K562 (cell line): Measurements from ENCODE around the gene ZNF513. TPM values are rescaled to one million over a fixed set of nuclear protein-coding genes. Genes with fewer than 3 reads are reported as not detected.

Source experiments
- CBX3 ChIP-seq, 2 experiments: IDR thresholded peaks; 1 replicate in 1 of 2; 2 replicates in 1 of 2; pipeline ENCODE4 v1.6.1; 2012; ENCODE audit warnings: inconsistent platforms in 2 of 2, low read length in 2 of 2, borderline replicate concordance in 1 of 2, control low read depth in 1 of 2
- FOXP1 ChIP-seq: sonication (generic); formaldehyde crosslinking; IDR thresholded peaks from 2 replicates; pipeline ENCODE4 v1.8.0; 2022; ENCODE audit warnings: mild to moderate bottlenecking, missing genetic modification reagents
- MYC ChIP-seq, 2 experiments: fragments of 250-450 bp in 1 of 2; sonication (Bioruptor Pico) in 1 of 2; IDR thresholded peaks; 2 replicates each; pipeline versions ENCODE4 v1.5.1 to v1.6.1; 2012 to 2021; ENCODE audit warnings: low read depth in 2 of 2, borderline replicate concordance in 1 of 2, improper control_type of control experiment in 1 of 2, low read length in 1 of 2, mild to moderate bottlenecking in 1 of 2, moderate library complexity in 1 of 2
- TAF7 ChIP-seq: fragments of 450-650 bp; IDR thresholded peaks from 2 replicates; pipeline ENCODE4 v1.6.1; 2016; ENCODE audit warnings: missing genetic modification characterization, missing compliant biosample characterization
- TCF3 ChIP-seq: sonication (generic); formaldehyde crosslinking; IDR thresholded peaks from 2 replicates; pipeline ENCODE4 v1.4.0; 2020; ENCODE audit warnings: mild to moderate bottlenecking, missing genetic modification reagents
- ZFP36 ChIP-seq: fragments of 150-350 bp; IDR thresholded peaks from 2 replicates; pipeline ENCODE4 v1.6.1; 2018; ENCODE audit warnings: low read length, low read depth; ENCODE audit not compliant: partially characterized antibody
- ZKSCAN3 ChIP-seq: fragments of 250-450 bp; sonication (Bioruptor Pico); IDR thresholded peaks from 2 replicates; pipeline ENCODE4 v1.4.0; 2020
- polyA plus RNA-seq, 8 experiments: library from polyadenylated mRNA; depleted of rRNA in 4 of 8; stranded (reverse) in 5 of 8; unstranded in 3 of 8; fragments of >200 nt; fragmentation: Nextera tagmentation in 2 of 8; fragmentation: Illumina TruSeq in 1 of 8; extraction: Ambion mirVana in 2 of 8; extraction: Trizol in 1 of 8; gene quantifications; 2 replicates each; pipeline versions ENCODE4 v1.2.1 to v1.2.3, GENCODE V29; 2011 to 2014; ENCODE audit warnings: inconsistent platforms in 1 of 8, missing spikeins in 1 of 8
- total RNA-seq, 7 experiments: library from RNA; depleted of rRNA in 6 of 7; stranded (reverse); fragments of >200 nt in 6 of 7; fragmentation: Illumina TruSeq in 2 of 7; extraction: Trizol in 2 of 7; gene quantifications; 2 replicates each; pipeline versions ENCODE4 v1.2.1 to v1.2.3, GENCODE V29; 2011 to 2021; ENCODE audit warnings: low replicate concordance in 1 of 7
- TF ChIP-seq, protein P1 (sequence below): sonication (generic); formaldehyde crosslinking; IDR thresholded peaks from 2 replicates; pipeline ENCODE4 v1.9.0; 2022; ENCODE audit warnings: mild to moderate bottlenecking, missing genetic modification reagents
- TF ChIP-seq, protein P2 (sequence below): fragments of 450-650 bp; IDR thresholded peaks from 2 replicates; pipeline ENCODE4 v1.6.1; 2016; ENCODE audit warnings: mild to moderate bottlenecking, moderate library complexity
- TF ChIP-seq, protein P3 (sequence below): fragments of 450-650 bp; conservative IDR thresholded peaks from 2 replicates; pipeline ENCODE4 v1.6.1; 2016; ENCODE audit warnings: missing genetic modification characterization, low read depth, mild to moderate bottlenecking, control low read depth, missing compliant biosample characterization
- TF ChIP-seq, protein P4 (sequence below): sonication (generic); formaldehyde crosslinking; IDR thresholded peaks from 2 replicates; pipeline ENCODE4 v1.8.0; 2022; ENCODE audit warnings: missing genetic modification reagents, mild to moderate bottlenecking, moderate library complexity, borderline replicate concordance

Gene ZNF513
- total and polyA plus RNA-seq, 9 of the 15 experiments (the other 6 are each of a cell fraction or from before 2014, with no cell fraction given) = 0.04 to 13.6 (median 4.4) TPM

DNA sequence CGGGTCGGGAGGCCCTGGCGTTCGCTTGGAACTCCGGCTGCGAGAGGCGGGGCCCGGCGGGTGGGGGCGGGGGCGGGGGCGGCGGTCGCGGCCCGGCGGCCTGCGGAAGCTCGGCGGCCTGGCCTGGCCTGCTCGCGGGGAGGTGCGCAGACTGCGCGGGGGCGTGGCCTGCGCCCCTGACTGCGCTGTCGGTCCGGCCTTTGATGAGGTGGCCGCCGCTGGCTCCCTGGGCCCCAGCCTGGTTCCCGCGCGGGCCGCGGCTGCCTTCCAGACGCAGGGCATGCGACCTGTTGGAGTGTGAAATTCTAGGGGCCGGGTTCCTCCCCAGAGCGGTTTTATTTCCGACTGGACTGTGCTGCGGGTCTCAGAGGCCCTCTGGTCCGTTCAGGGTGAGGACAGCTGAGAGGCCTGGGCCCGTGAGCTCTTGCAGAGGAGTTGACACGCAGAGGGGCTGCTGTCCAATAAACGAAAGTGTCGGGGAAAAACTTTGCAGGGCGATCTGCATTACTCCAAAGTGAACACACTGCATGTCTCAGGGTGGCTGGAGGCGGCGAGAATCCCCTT, 48.5 kb upstream of the ZNF513 start (continued):
- TF ChIP-seq CBX3 (IDR thresholded peaks at IDR 0.05; ENCODE audit: borderline replicate concordance in 1 of 2, low read length in 2 of 2) = no peak
- no peak for TF ChIP-seq ZKSCAN3
- TF ChIP-seq, protein P1, sequence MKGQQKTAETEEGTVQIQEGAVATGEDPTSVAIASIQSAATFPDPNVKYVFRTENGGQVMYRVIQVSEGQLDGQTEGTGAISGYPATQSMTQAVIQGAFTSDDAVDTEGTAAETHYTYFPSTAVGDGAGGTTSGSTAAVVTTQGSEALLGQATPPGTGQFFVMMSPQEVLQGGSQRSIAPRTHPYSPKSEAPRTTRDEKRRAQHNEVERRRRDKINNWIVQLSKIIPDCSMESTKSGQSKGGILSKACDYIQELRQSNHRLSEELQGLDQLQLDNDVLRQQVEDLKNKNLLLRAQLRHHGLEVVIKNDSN (CRISPR knock-in tag) = no peak
- TF ChIP-seq FOXP1 (CRISPR knock-in tag) = no peak
- TF ChIP-seq, protein P2, sequence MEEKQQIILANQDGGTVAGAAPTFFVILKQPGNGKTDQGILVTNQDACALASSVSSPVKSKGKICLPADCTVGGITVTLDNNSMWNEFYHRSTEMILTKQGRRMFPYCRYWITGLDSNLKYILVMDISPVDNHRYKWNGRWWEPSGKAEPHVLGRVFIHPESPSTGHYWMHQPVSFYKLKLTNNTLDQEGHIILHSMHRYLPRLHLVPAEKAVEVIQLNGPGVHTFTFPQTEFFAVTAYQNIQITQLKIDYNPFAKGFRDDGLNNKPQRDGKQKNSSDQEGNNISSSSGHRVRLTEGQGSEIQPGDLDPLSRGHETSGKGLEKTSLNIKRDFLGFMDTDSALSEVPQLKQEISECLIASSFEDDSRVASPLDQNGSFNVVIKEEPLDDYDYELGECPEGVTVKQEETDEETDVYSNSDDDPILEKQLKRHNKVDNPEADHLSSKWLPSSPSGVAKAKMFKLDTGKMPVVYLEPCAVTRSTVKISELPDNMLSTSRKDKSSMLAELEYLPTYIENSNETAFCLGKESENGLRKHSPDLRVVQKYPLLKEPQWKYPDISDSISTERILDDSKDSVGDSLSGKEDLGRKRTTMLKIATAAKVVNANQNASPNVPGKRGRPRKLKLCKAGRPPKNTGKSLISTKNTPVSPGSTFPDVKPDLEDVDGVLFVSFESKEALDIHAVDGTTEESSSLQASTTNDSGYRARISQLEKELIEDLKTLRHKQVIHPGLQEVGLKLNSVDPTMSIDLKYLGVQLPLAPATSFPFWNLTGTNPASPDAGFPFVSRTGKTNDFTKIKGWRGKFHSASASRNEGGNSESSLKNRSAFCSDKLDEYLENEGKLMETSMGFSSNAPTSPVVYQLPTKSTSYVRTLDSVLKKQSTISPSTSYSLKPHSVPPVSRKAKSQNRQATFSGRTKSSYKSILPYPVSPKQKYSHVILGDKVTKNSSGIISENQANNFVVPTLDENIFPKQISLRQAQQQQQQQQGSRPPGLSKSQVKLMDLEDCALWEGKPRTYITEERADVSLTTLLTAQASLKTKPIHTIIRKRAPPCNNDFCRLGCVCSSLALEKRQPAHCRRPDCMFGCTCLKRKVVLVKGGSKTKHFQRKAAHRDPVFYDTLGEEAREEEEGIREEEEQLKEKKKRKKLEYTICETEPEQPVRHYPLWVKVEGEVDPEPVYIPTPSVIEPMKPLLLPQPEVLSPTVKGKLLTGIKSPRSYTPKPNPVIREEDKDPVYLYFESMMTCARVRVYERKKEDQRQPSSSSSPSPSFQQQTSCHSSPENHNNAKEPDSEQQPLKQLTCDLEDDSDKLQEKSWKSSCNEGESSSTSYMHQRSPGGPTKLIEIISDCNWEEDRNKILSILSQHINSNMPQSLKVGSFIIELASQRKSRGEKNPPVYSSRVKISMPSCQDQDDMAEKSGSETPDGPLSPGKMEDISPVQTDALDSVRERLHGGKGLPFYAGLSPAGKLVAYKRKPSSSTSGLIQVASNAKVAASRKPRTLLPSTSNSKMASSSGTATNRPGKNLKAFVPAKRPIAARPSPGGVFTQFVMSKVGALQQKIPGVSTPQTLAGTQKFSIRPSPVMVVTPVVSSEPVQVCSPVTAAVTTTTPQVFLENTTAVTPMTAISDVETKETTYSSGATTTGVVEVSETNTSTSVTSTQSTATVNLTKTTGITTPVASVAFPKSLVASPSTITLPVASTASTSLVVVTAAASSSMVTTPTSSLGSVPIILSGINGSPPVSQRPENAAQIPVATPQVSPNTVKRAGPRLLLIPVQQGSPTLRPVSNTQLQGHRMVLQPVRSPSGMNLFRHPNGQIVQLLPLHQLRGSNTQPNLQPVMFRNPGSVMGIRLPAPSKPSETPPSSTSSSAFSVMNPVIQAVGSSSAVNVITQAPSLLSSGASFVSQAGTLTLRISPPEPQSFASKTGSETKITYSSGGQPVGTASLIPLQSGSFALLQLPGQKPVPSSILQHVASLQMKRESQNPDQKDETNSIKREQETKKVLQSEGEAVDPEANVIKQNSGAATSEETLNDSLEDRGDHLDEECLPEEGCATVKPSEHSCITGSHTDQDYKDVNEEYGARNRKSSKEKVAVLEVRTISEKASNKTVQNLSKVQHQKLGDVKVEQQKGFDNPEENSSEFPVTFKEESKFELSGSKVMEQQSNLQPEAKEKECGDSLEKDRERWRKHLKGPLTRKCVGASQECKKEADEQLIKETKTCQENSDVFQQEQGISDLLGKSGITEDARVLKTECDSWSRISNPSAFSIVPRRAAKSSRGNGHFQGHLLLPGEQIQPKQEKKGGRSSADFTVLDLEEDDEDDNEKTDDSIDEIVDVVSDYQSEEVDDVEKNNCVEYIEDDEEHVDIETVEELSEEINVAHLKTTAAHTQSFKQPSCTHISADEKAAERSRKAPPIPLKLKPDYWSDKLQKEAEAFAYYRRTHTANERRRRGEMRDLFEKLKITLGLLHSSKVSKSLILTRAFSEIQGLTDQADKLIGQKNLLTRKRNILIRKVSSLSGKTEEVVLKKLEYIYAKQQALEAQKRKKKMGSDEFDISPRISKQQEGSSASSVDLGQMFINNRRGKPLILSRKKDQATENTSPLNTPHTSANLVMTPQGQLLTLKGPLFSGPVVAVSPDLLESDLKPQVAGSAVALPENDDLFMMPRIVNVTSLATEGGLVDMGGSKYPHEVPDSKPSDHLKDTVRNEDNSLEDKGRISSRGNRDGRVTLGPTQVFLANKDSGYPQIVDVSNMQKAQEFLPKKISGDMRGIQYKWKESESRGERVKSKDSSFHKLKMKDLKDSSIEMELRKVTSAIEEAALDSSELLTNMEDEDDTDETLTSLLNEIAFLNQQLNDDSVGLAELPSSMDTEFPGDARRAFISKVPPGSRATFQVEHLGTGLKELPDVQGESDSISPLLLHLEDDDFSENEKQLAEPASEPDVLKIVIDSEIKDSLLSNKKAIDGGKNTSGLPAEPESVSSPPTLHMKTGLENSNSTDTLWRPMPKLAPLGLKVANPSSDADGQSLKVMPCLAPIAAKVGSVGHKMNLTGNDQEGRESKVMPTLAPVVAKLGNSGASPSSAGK = peak; percentile 49
- TF ChIP-seq TAF7 (tag) = no peak
- TF ChIP-seq, protein P3, sequence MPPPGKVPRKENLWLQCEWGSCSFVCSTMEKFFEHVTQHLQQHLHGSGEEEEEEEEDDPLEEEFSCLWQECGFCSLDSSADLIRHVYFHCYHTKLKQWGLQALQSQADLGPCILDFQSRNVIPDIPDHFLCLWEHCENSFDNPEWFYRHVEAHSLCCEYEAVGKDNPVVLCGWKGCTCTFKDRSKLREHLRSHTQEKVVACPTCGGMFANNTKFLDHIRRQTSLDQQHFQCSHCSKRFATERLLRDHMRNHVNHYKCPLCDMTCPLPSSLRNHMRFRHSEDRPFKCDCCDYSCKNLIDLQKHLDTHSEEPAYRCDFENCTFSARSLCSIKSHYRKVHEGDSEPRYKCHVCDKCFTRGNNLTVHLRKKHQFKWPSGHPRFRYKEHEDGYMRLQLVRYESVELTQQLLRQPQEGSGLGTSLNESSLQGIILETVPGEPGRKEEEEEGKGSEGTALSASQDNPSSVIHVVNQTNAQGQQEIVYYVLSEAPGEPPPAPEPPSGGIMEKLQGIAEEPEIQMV = no peak
- TF ChIP-seq, protein P4, sequence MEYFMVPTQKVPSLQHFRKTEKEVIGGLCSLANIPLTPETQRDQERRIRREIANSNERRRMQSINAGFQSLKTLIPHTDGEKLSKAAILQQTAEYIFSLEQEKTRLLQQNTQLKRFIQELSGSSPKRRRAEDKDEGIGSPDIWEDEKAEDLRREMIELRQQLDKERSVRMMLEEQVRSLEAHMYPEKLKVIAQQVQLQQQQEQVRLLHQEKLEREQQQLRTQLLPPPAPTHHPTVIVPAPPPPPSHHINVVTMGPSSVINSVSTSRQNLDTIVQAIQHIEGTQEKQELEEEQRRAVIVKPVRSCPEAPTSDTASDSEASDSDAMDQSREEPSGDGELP (CRISPR knock-in tag) = peak; percentile 55
- peak; percentile 21; the same call in 1 of the 2 replicates for TF ChIP-seq MYC (IDR thresholded peaks at IDR 0.05; ENCODE audit: low read depth, low read length)
- no peak for TF ChIP-seq MYC (CRISPR knock-in tag; IDR thresholded peaks at IDR 0.05; ENCODE audit: borderline replicate concordance, low read depth)
- TF ChIP-seq TCF3 (CRISPR knock-in tag) = no peak
- TF ChIP-seq ZFP36 = no peak
